Measurements from ENCODE around the gene MCMBP.
"Not testable (repeated sequence)": the region's sequence is repeated elsewhere in the genome, so short reads cannot be mapped to it uniquely, and the experiment has no call there.

The MCMBP gene

DNA sequence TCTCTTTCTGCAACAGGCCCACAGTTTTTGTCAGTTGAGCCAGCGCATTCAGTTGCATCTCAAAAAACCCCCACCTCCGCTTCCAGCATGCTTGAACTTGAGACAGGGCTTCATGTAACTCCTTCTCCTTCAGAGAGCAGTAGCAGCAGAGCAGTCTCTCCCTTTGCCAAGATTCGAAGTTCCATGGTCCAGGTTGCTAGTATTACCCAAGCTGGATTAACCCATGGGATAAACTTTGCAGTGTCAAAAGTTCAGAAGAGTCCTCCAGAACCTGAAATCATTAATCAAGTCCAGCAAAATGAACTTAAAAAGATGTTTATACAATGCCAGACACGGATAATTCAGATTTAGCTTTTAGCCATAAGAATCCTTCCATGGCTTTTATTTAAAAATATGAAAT is 45.2 kb downstream of the MCMBP start:
- FAIRE-seq, result no peak

DNA sequence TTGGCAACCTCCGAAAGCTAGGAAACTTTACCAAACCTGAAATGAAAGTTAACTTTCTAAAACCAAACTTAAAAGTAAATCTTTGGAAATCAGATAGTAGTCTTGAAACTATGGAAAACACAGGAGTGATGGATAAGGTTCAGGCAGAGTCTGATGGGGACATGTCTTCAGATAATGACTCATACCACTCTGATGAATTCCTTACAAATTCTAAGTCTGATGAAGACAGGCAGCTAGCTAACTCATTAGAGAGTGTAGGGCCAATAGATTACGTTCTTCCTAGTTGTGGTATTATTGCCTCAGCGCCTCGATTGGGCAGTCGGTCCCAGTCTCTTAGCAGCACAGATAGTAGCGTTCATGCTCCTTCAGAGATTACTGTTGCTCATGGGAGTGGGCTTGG is 45.9 kb downstream of the MCMBP start:
- FAIRE-seq, result no peak

DNA sequence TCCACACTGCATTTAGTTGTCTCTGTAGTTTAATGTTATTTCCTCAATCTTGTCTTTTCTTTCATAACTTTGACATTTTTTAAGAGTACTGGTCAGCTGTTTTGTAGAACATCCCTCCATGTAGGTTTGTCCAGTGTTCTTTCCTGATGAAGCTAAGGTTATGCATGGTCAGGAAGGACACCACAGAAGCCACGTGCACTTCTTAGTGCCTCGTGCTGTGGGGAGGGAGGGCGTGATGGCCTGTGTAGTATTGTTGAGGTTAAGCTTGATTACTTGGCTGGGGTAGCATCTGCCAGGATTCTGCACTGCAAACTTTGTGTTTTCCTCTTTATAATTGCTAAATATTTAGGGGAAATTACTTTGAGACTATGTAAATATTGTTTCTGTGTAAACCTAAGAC is 48.3 kb downstream of the MCMBP start:
- no peak for FAIRE-seq

DNA sequence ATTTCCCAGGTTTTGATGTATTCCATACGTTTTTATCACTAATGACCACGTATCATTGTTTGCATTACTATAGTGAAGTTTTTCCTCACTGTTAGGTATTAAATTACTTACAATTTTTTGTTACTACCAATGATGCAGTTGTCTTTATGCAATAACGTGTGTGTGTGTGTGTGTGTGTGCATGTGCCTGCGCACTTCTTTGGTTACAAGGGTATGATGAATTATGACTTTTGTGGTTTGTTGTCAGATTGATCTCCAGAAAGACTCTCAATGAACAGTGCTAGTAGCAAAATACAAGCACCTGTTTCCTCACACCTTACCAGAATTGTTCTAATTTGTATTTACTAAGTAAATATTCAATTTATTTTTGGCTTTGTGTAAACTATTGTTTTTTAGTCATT is 51.5 kb downstream of the MCMBP start:
- FAIRE-seq, result no peak

DNA sequence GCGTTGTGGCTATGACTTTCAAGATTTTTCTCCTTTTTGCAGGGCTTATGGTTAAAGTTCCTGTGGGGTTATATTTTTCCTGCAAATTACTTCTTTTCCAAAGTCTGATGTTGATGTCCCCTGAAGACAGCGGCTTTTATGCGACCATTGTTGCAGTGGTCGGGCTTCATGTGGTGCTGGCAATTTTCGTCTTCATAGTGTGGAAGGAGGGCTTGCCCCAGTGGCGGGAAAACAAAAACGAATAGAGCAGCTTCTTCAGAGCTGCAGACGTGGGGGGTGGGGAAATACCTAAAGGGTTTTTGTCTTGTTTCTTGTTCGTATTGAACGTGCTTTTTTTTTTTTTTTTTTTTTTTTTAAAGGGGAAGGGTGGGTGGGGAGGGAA is 53.8 kb downstream of the MCMBP start:
- no peak for FAIRE-seq

DNA sequence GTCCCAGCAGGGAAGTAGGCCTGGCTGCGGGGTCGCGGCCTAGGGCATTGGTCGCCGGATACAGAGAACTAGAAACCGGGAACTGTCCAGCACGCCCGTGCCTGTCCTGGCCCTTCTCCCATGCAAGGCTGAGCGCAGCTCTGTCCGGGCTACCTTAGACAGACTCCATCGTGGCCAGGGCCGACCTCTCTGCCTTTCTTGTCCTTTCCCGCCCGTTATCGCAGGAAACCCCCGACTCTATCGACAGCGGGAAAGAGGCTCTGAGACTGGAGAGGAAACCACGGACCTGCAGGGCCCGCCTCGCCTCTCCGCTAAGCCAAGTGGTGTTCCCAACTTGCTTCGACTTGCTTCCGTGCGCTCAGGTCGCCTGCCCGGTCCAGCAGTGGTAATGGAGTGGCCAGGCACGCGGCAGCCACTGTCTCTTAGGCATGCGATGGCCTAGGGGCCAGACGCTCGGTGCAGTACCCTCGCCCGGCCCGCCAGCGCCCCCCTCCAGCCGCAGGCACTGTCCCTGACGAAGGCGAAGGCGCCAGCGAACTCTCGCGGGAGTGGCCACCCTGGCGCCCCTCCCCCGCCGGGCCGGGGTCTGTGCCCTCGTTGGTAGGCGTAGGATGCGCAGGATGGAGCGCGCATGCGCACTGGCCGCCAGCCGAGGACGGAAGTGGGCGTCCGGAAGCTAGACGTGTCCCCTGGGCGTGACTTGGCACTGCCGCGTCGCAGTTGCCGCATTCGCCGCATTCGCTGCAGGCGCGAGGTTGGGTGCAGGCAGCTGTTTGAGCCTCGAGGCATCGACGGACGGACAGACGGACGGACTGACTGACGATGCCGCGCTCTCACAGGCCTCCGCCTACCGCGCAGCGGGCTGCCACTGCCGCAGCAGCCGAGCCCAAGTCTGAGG is 54.4 kb downstream of the MCMBP start:
- FAIRE-seq, result no peak

DNA sequence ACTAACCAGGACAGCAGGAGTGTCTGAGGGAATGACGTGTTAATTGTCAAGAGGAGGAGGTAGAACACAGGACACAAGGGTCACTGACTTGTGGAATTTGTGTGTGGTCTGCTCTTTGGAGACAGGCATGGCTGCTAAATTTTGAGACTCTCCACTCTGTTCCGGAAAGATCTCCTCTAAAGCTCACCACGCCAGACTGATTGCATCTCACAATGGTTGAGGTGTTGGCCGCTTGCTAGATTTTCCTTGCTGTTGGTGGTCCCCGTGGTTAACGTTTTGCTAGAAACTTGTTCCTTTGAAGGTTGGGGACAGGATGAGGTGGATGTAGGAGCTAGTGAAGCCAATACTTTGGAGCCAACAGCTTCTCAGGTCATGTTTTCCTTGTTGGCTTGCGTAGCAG is 57.0 kb downstream of the MCMBP start:
- no peak for FAIRE-seq

DNA sequence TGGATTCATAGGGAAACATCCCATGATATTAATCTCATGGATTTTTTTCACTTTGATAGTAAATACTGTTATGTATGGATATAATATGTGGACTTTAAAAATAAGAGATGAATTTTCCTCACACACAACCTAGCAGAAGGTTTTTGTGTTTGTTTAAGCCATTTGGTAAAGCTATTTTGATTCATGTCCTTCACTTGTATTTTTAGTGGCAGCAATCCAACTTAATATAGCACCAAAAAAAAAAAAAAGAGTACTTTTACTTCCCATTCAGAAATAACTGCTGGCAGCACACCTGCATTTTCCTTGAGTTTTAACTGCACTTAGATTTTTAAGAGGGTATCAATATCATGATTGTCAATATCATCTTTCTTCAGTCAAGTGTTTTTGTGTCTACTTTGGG is 60.0 kb downstream of the MCMBP start:
- no peak for FAIRE-seq

DNA sequence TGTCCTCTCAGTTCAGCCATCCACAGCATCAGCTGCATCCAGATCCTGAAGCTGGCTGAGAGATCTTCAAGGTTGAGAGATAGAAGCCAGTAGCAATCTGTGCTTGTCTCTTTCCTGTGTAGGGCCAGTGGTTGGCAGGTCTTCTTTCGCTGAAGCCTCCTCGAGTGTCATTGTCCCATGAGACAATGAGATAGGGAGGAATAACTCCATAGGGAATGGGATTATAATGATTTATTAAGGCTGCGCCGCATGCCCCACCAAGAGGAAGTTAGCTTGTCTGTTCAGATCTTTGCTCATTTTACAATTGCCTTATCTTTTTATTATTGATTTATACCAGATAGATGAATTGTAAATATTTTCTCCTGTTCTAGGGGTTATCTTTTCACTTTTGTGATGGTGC is 61.5 kb downstream of the MCMBP start:
- FAIRE-seq, result no peak

DNA sequence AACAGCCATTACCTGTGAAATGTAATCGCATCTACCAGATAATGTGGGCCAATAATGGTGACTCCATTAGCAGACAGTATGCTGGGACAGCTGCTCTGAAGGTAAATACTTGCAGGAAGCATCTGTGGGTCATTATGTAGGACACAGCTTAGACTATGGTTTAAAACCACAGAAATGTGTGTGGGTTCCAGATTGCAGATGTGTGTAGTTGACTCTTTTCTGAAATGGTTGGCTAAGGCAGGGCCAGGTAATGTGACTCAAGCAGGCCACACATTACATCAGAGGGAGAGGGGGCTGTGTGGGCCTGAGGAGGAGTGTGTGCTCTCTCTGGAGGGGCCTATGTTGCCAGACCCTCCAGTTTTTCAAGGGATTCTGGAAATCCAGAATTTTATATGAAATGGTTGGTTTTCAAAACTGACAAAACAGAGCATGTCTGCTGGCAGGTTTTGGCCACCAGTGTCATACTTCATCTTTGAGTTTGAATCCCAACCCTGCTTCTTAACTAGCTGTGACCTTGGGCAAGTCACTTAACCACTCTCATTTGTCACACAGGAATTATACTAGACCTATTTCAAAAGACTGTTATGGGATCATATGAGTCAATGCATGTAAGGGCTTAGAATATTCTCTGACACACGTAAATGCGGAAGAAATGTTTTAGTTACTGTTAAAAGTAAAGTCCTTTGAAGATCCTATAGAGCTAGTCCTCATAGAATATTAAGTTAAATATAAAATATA is 64.5 kb downstream of the MCMBP start:
- FAIRE-seq, result no peak

DNA sequence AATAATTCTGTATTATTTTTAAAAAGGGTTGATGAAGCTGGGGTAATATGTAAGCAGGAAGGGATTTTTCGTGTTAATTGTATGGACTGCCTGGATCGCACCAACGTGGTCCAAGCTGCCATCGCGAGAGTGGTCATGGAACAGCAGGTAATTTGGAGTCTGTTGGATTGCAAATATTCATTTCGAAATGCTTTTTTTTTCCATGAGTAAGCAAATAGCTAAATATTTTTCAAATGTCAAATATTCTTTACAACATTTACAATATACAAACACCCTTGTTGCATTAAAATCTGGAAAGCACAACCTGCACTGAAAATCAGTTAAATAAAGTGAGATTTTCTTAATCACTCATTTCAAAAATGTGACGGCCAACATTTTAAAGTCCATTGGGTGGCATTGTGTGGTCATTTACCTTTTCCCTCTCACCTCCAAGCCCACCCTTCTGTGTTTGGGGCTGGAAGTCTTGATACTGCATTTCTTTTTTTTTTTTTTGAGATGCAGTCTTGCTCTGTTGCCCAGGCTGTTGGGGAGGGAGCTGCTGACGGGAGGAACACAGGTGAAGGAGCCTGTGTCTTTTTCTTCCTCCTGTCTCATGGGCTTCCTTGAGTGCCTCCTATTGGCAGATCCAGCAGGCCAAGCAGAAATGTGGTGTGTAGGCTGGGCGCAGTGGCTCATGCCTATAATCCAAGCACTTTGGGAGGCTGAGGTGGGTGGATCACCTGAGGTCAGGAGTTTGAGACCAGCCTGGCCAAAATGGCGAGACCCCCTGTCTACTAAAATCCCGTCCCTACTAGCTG is 66.1 kb downstream of the MCMBP start:
- no peak for FAIRE-seq

DNA sequence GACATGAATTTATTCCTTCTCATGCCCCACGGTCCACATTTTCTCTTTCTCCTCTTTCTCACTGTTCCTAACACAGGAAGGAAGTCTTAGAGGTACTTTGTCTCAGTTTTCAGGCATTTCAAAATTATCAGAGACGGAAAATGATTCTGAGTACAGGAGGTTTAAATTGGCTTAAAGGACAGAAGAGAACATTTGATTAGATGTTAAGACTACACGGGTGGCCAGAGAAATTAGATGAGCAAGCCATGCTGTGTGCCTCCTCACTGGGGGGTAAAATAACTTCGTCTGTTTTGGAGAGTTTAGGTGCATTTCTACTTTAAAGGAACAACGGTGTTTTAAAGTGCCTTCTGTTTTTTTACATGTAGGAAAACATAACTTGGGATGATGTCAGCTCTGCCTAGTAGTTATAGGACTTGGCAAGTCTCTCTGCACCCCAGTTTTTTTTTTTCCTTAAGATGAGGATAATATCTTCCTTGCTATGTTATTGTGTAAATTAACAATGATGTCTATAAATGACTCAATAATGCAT is 66.9 kb downstream of the MCMBP start:
- no peak for FAIRE-seq

DNA sequence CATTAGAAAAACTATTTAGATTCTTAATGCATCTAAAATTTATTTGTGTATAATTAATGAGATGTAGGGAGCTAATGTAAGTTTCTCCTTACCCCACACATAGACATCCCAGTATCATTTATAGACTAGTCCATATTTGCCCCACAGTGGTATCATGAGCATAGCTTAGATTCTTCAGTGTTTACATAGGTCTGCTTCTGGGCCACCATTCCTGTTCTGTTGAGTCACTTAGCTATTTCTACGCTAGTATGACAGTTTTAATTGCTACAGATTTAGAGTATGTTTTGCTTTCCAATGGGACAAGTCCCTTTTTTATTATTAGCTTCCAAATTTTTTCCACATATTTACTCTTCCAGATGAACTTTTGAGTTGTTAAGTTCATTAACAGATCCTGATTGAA is 69.4 kb downstream of the MCMBP start:
- FAIRE-seq, result no peak

DNA sequence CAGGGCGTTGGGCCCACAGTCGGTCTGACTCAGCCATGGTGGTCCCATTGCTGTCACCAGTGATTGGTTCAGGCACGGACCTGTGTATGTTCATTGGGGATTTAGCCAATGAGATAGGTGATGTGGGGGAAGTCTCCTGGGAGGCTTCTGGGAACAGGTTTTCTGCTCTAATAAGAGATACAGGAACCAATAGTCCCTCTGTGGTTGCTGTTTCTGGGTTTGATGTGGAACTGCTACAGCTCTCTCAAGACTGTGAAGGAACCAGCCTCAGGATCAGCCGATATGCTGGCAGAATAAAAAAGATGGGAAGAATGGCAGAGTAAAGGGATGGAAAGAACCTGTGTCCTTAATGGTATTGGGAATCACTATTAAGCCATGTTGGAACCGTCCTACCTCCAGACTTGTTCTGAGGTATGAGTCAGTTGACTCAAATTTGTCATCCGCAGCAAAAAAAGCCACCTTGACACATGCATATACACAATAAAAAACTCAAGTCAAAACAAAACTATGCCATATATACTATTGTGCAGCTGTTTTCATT is 70.6 kb downstream of the MCMBP start:
- no peak for FAIRE-seq

DNA sequence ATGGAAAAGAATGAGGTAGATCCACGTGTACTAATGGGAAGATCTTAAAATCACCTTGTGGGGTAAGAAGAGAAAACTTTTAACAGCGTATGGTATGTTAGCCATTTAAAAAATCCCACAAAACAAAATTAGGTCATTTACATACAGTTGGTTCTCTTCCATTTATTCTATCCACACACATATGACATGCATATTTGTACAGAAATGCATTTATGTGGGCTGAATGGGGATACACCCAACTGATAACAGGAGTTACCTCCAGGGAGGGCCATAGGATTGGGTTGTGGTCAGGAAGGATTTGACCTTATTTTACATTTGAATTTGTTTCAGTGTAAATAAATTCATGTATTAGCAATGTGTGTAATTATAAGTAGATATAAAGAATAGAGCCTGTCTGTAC is 71.5 kb downstream of the MCMBP start:
- FAIRE-seq, result no peak

DNA sequence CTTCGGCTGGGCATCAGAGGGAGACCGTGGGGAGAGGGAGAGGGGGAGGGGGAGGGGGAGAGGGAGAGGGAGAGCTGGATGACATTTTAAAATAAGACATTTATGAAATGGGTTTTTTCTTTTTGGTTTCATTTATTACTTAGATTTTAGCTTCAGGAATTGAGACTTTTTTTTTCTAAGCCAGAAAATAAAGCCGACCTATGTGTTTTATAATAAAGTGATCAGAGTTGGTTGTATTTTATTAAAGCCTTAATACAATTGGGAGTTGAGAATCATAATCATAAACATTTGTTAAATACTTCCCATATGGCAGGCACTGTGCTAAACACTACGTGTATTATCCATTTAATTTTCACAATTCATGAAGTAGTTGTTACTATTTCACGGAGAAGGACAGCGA is 76.6 kb downstream of the MCMBP start:
- no peak for FAIRE-seq

DNA sequence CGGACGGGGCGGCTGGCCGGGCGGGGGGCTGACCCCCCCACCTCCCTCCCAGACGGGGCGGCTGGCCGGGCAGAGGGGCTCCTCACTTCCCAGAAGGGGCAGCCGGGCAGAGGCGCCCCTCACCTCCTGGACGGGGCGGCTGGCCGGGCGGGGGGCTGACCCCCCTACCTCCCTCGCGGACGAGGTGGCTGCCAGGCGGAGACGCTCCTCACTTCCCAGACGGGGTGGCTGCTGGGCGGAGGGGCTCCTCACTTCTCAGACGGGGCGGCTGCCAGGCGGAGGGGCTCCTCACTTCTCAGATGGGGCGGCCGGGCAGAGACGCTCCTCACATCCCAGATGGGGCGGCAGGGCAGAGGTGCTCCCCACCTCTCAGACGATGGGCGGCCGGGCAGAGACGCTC is 77.5 kb downstream of the MCMBP start:
- FAIRE-seq, result not testable (repeated sequence)

DNA sequence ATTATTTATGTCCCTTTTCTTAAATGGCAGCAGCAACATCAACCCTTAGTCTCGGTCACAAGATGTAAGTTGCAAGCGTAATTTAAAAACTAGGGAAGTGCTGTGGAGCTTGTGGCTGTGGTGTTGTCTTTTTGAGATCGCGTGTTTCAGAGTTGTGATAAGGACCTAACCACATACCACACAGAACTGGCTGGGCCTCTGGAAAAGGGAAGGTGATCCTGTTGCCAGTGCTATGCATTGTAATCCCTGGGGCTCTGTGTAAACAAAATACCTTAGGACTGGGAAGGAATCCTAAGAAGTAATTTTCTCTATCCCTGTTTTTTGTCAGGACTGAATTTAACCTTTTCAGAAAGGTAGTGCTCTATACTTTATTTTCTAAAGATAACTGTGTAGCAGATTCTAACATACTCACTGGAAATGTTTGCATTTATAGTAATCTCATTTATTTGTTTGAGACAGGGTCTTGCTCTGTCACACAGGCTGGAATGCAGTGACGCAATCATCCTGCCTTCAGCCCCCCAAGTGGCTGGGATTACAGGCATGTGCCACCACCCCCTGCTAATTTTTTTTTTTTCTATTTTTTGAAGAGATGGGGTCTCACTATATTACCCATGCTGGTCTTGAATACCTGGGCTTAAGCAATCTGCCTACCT is 86.4 kb downstream of the MCMBP start:
- FAIRE-seq, result no peak

DNA sequence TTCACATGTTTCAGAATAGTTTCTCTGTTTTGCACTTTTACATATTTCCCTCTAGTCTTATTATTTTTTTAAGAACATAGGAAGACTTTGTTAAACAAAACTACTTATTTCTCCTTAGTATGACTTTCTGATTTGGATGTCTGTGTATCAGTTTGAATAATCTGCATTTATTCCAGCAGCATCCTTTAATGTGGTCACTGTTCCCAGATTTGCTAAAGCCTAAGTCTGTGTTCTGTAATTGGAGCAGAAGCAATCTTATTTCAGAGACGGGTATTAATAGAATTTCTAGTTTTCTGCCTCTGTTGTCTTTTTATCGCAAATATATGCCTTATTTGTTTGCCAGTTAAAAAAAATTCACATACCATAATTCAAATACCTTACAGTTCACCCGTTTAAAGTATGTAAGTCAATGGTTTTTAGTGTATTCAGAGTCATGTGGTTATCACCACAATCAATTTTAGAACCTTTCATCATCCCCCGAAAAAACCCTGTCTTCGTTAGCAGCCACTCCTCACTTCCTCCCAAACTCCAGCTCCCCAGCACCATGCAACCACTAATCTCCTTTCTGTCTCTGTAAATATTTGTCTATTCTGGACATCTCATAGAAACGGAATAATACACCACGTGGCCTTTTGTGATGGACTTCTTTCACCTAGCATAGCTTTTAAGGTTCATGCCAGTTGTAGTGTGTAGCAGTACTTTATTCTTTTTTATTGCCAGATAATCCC is 88.1 kb downstream of the MCMBP start:
- no peak for FAIRE-seq

DNA sequence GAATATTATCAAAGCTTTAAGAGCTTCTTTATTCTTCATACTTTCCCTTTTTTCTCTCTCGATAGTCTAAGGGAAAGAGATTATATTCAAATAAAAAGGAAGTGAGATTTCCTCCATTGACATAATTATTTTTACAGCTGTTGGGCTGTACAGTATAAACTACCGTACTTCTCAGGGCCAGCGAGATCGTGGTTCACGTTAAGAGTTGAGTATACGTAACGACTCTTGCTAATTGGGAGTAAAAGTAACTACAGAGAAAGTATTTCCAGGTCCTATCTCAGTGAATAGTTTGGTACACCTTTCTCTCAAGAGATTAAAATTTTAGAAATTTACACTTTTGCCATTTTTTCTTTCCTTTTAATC is 89.0 kb downstream of the MCMBP start:
- FAIRE-seq, result no peak

DNA sequence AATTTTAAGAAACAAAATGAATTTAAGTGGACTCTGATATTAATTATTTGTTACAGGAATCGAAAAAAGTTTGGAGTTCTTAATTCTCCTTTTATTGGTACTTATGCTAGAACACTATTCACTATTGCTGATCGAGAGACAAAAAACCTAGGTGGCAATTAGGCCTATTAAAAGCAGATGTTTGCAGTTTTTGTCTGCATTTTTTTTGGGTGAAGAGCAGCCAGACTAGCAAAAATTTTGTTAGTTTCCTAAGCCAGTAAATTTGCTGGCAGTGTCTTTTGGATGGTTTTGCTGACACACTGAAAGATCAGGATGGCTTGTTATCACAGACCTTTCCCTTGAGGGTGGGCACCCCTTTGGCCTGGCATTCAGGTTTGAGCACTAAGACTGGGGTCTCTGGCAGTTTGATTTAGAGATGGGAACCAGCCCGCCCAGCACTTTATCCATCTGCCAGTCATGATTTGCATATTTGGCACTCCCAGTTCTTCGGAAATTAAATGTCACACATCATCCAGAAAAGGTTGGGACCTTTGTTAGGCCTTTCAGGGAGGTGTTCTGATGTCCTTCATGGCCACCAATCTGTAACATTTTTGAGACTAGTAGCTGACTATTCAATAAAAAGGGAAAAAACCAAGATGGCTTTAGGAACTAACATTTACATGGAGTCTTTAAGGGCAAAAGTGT is 89.5 kb downstream of the MCMBP start:
- FAIRE-seq, result no peak

All from TTC549 (cell line).